SK-N-SH treated with all-trans-retinoic acid at 6 μM for 48 hours (cell line): ENCODE data around the gene IL6.

Experiments used
- ATAC-seq: fragments of 200-7000 bp; cut with Tn5 transposase; 3 replicates; pipeline ENCODE4 v1.9.1; 2020; ENCODE audit warnings: mild to moderate bottlenecking, moderate library complexity
- ARNTL ChIP-seq: fragments of 450-650 bp; formaldehyde crosslinking; IDR thresholded peaks from 2 replicates; pipeline ENCODE4 v1.5.0; 2020; ENCODE audit warnings: low read depth, mild to moderate bottlenecking, moderate library complexity, borderline replicate concordance
- BACH2 ChIP-seq: fragments of 250-450 bp; sonication (Bioruptor Pico); IDR thresholded peaks from 2 replicates; pipeline ENCODE4 v1.9.0; 2021; ENCODE audit warnings: mild to moderate bottlenecking, borderline replicate concordance
- CREB5 ChIP-seq: fragments of 250-450 bp; sonication (Bioruptor Pico); IDR thresholded peaks from 2 replicates; pipeline ENCODE4 v1.5.1; 2020; ENCODE audit warnings: low read depth, mild to moderate bottlenecking, moderate library complexity
- CSDC2 ChIP-seq: fragments of 250-450 bp; sonication (Bioruptor Pico); IDR thresholded peaks from 2 replicates; pipeline ENCODE4 v1.5.0; 2020; ENCODE audit warnings: mild to moderate bottlenecking, moderate library complexity
- CSRNP3 ChIP-seq: fragments of 250-450 bp; sonication (Bioruptor Pico); IDR thresholded peaks from 2 replicates; pipeline ENCODE4 v1.5.1; 2021; ENCODE audit warnings: mild to moderate bottlenecking, moderate library complexity
- ESRRG ChIP-seq: fragments of 250-450 bp; sonication (Bioruptor Pico); IDR thresholded peaks from 2 replicates; pipeline ENCODE4 v1.6.1; 2021; ENCODE audit warnings: mild to moderate bottlenecking
- GLIS3 ChIP-seq: fragments of 250-450 bp; sonication (Bioruptor Pico); IDR thresholded peaks from 2 replicates; pipeline ENCODE4 v1.5.0; 2020; ENCODE audit warnings: mild to moderate bottlenecking, moderate library complexity
- ISL1 ChIP-seq: fragments of 250-450 bp; sonication (Bioruptor Pico); IDR thresholded peaks from 2 replicates; pipeline ENCODE4 v2.1.2; 2022; ENCODE audit warnings: mild to moderate bottlenecking, moderate library complexity
- PATZ1 ChIP-seq: fragments of 250-450 bp; sonication (Bioruptor Pico); IDR thresholded peaks from 2 replicates; pipeline ENCODE4 v1.8.0; 2020; ENCODE audit warnings: mild to moderate bottlenecking, moderate library complexity, borderline replicate concordance
- POU6F1 ChIP-seq: fragments of 250-450 bp; sonication (Bioruptor Pico); IDR thresholded peaks from 2 replicates; pipeline ENCODE4 v1.8.0; 2021; ENCODE audit warnings: low read depth, mild to moderate bottlenecking, moderate library complexity, borderline replicate concordance
- PPARA ChIP-seq: fragments of 250-450 bp; sonication (Bioruptor Pico); IDR thresholded peaks from 2 replicates; pipeline ENCODE4 v1.5.0; 2020; ENCODE audit warnings: mild to moderate bottlenecking, borderline replicate concordance
- RARB ChIP-seq: fragments of 250-450 bp; sonication (Bioruptor Pico); IDR thresholded peaks from 2 replicates; pipeline ENCODE4 v1.8.0; 2021; ENCODE audit warnings: mild to moderate bottlenecking, moderate library complexity
- TCF4 ChIP-seq: fragments of 250-450 bp; sonication (Bioruptor Pico); IDR thresholded peaks from 2 replicates; pipeline ENCODE4 v1.8.0; 2021; ENCODE audit warnings: mild to moderate bottlenecking, moderate library complexity, borderline replicate concordance
- TSHZ2 ChIP-seq: fragments of 250-450 bp; sonication (Bioruptor Pico); IDR thresholded peaks from 2 replicates; pipeline ENCODE4 v1.5.0; 2020; ENCODE audit warnings: mild to moderate bottlenecking, moderate library complexity
- ZFP3 ChIP-seq: fragments of 250-450 bp; sonication (Bioruptor Pico); IDR thresholded peaks from 2 replicates; pipeline ENCODE4 v1.5.0; 2020; ENCODE audit warnings: mild to moderate bottlenecking, moderate library complexity
- ZFP30 ChIP-seq: fragments of 450-650 bp; formaldehyde crosslinking; IDR thresholded peaks from 2 replicates; pipeline ENCODE4 v1.5.0; 2022; ENCODE audit warnings: mild to moderate bottlenecking, moderate library complexity
- ZNF565 ChIP-seq: fragments of 450-650 bp; formaldehyde crosslinking; conservative IDR thresholded peaks from 2 replicates; pipeline ENCODE4 v1.5.0; 2020; ENCODE audit warnings: low read depth, mild to moderate bottlenecking, moderate library complexity
- ZNF70 ChIP-seq: fragments of 450-650 bp; formaldehyde crosslinking; IDR thresholded peaks from 2 replicates; pipeline ENCODE4 v1.5.0; 2020; ENCODE audit warnings: mild to moderate bottlenecking, moderate library complexity

IL6 gene

GRCh38 chr7:22712999-22713398, 14.0 kb upstream of the IL6 start:
- TF ChIP-seq CREB5 (CRISPR knock-in tag): no peak
- no peak for TF ChIP-seq PATZ1 (CRISPR knock-in tag)
- TF ChIP-seq ESRRG (CRISPR knock-in tag): no peak
- no peak for TF ChIP-seq RARB (CRISPR knock-in tag)
- no peak for TF ChIP-seq ZNF70 (CRISPR knock-in tag)
- no peak for TF ChIP-seq CSRNP3
- no peak for TF ChIP-seq ARNTL (CRISPR knock-in tag)
- TF ChIP-seq PPARA: no peak
- no peak for TF ChIP-seq POU6F1 (CRISPR knock-in tag)
- no peak for TF ChIP-seq TCF4 (CRISPR knock-in tag)
- no peak for TF ChIP-seq ZNF565 (CRISPR knock-in tag)
- no peak for ATAC-seq

- TF ChIP-seq ZFP30 (CRISPR knock-in tag) (no peak), ZFP3 (CRISPR knock-in tag) (no peak)
- no peak for ATAC-seq
Observed at GRCh38 chr7:22713463-22713862, 13.5 kb upstream of the IL6 start.

- ATAC-seq: no peak
Observed at GRCh38 chr7:22715969-22716368, 11.0 kb upstream of the IL6 start.

More at GRCh38 chr7:22715969-22716368, 11.0 kb upstream of the IL6 start:
- TF ChIP-seq PATZ1 (CRISPR knock-in tag): no peak
- TF ChIP-seq ZFP30 (CRISPR knock-in tag): no peak
- TF ChIP-seq TSHZ2 (CRISPR knock-in tag): no peak
- TF ChIP-seq BACH2 (CRISPR knock-in tag): no peak
- TF ChIP-seq GLIS3 (CRISPR knock-in tag): no peak
- no peak for TF ChIP-seq PPARA
- no peak for TF ChIP-seq ISL1 (CRISPR knock-in tag)
- TF ChIP-seq POU6F1 (CRISPR knock-in tag): no peak
- TF ChIP-seq CSDC2 (CRISPR knock-in tag): no peak
